Neutrophil (primary cell): ENCODE measurements around the gene ATOH8.

Experiments used
- H3K27ac ChIP-seq: fragments of 200-600 bp; sonication (generic); 2 replicates; pipeline ENCODE4 v1.5.1; 2016; ENCODE audit warnings: mild to moderate bottlenecking, moderate library complexity
- H3K27me3 ChIP-seq: fragments of 200-600 bp; sonication (generic); 2 replicates; pipeline ENCODE4 v1.6.0; 2016; ENCODE audit warnings: mild to moderate bottlenecking
- H3K36me3 ChIP-seq: fragments of 200-600 bp; sonication (generic); 2 replicates; pipeline ENCODE4 v1.5.1; 2017
- H3K4me1 ChIP-seq, 2 experiments: fragments of 200-600 bp in 1 of 2; sonication (generic) in 1 of 2; 1 replicate in 1 of 2; 2 replicates in 1 of 2; pipeline versions ENCODE4 v1.5.1 to v1.6.1; 2013 to 2016; ENCODE audit warnings: low read depth in 1 of 2, low read length in 1 of 2, mild to moderate bottlenecking in 1 of 2, moderate library complexity in 1 of 2; ENCODE audit not compliant: control insufficient read depth in 1 of 2, insufficient read depth in 1 of 2
- H3K4me3 ChIP-seq, 2 experiments: fragments of 200-600 bp in 1 of 2; sonication (generic) in 1 of 2; 1 replicate in 1 of 2; 2 replicates in 1 of 2; pipeline ENCODE4 v1.5.1; 2013 to 2016; ENCODE audit warnings: low read depth in 1 of 2, low read length in 1 of 2, mild to moderate bottlenecking in 1 of 2, moderate library complexity in 1 of 2
- H3K9me3 ChIP-seq: fragments of 200-600 bp; sonication (generic); 2 replicates; pipeline ENCODE4 v1.5.1; 2016
- TF ChIP-seq, protein P1 (sequence below): fragments of 200-600 bp; sonication (generic); IDR thresholded peaks from 2 replicates; pipeline ENCODE4 v1.5.1; 2016; ENCODE audit warnings: antibody characterized with exemption

Gene ATOH8

DNA sequence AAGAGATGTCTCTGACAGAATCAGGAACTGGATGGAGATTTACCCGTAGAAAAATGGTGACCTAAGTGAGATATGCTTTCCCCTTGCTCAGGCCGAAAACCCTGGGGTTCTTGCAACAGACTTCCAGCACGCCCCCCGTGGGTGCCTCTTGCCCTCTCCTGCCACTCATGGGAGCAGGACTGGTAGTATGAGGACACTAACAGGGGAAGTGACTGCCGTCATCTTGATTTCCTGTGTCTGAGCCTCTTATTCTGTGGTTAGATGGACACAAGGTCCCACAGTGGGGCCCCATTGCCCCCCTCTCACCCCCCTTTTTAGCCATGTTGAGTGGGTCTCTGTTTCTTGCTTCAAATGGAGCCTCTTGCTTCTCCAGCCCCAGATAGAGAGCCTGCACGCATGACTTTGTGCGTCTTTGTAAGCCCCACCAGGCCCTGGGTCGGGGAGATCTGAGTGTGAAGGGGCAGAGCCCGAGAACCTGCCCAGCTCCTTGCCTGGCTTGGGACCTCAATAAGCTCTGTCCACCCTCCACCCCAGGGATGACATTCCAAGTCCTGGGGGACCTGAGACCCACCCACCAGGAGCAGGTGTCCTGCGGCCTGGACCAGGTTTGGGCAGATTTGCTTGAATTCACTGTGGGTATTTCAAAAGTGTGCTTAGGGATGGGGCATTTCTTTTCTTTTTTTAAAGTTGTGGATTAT is 47.0 kb upstream of the ATOH8 start:
- H3K4me1 ChIP-seq = peaks cover 87 to 100% of the 10 kb centered on the region in 2 experiments
- no peaks in the 10 kb centered on the region for H3K36me3 ChIP-seq
- TF ChIP-seq, protein P1, sequence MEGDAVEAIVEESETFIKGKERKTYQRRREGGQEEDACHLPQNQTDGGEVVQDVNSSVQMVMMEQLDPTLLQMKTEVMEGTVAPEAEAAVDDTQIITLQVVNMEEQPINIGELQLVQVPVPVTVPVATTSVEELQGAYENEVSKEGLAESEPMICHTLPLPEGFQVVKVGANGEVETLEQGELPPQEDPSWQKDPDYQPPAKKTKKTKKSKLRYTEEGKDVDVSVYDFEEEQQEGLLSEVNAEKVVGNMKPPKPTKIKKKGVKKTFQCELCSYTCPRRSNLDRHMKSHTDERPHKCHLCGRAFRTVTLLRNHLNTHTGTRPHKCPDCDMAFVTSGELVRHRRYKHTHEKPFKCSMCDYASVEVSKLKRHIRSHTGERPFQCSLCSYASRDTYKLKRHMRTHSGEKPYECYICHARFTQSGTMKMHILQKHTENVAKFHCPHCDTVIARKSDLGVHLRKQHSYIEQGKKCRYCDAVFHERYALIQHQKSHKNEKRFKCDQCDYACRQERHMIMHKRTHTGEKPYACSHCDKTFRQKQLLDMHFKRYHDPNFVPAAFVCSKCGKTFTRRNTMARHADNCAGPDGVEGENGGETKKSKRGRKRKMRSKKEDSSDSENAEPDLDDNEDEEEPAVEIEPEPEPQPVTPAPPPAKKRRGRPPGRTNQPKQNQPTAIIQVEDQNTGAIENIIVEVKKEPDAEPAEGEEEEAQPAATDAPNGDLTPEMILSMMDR = no peak
- peak overlapping the region; percentile 40 to 44 for H3K4me3 ChIP-seq
- H3K27ac ChIP-seq = peak overlapping the region; percentile 92
- H3K9me3 ChIP-seq = no peaks in the 10 kb centered on the region
- H3K27me3 ChIP-seq = no peaks in the 10 kb centered on the region

DNA sequence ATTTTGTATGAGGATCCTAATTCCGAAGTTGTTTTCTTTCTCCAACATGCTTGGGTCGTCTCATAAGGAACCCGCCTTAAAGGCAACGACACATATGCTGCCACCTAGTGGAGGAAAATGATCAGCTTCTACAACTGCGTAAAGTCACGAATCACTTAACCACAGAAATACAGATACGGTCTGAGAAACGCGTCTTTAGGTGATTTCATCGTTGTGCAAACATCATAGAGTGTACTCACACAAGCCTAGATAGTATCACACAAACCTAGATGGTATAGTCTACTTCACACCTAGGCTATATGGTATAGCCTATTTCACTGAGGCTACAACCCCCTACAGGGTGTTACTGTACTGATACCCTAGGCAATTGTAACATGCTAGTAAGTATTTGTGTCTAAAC is 46.5 kb upstream of the ATOH8 start:
- Histone ChIP-seq H3K9me3 (no peaks in the 10 kb centered on the region), H3K4me3 (peak overlapping the region; percentile 40 to 44), H3K4me1 (peaks cover 92 to 100% of the 10 kb centered on the region in 2 experiments), H3K27me3 (no peaks in the 10 kb centered on the region), H3K27ac (peak overlapping the region; percentile 92), H3K36me3 (no peaks in the 10 kb centered on the region)
- TF ChIP-seq, protein P1 = peak; percentile 81

DNA sequence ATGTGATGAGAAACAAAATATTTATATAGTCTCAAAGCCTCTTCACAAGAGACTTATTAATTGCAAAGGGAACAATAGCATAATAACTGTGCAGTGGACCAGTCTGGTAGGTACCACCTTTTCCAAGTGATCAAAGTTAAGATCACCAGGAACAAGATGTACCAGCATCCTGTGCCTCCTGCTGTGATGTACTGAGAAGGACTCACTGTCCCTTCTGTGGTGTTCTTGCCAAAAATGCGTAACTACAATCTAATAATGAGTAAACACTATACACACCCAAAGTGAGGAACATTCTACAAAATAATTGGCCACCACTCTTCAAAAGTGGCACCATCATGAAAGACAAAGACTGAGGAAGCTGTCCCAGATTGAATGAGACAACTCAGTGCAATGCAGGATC is 45.1 kb upstream of the ATOH8 start:
- Histone ChIP-seq H3K4me3 (no peak overlapping the region), H3K9me3 (no peaks in the 10 kb centered on the region), H3K4me1 (peaks cover 99 to 100% of the 10 kb centered on the region in 2 experiments), H3K36me3 (no peaks in the 10 kb centered on the region), H3K27me3 (no peaks in the 10 kb centered on the region), H3K27ac (peak overlapping the region; percentile 77)
- TF ChIP-seq, protein P1 = no peak

DNA sequence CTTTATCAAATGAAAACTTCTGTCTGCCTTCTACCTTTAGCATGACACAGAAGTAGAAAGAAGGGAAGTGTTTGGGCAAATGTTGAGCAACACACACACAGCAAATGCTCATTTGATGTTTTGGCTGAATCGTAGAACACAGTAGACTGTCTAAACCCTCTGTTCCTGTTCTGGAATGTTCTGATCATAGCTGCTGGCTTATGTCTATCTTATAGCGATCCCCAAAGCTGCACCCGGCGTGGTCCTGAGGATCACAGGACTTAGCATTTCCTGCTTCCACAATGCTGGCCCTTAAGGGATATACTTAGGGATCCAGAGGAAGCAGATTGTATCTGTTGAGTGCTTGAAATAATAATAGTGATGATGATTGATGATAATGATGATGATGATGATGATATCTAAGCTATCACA is 44.4 kb upstream of the ATOH8 start:
- Histone ChIP-seq H3K27me3 (no peaks in the 10 kb centered on the region), H3K36me3 (no peaks in the 10 kb centered on the region), H3K9me3 (no peaks in the 10 kb centered on the region), H3K27ac (peak overlapping the region; percentile 77), H3K4me3 (peak overlapping the region; percentile 28), H3K4me1 (peaks cover 99 to 100% of the 10 kb centered on the region in 2 experiments)
- TF ChIP-seq, protein P1 = no peak

DNA sequence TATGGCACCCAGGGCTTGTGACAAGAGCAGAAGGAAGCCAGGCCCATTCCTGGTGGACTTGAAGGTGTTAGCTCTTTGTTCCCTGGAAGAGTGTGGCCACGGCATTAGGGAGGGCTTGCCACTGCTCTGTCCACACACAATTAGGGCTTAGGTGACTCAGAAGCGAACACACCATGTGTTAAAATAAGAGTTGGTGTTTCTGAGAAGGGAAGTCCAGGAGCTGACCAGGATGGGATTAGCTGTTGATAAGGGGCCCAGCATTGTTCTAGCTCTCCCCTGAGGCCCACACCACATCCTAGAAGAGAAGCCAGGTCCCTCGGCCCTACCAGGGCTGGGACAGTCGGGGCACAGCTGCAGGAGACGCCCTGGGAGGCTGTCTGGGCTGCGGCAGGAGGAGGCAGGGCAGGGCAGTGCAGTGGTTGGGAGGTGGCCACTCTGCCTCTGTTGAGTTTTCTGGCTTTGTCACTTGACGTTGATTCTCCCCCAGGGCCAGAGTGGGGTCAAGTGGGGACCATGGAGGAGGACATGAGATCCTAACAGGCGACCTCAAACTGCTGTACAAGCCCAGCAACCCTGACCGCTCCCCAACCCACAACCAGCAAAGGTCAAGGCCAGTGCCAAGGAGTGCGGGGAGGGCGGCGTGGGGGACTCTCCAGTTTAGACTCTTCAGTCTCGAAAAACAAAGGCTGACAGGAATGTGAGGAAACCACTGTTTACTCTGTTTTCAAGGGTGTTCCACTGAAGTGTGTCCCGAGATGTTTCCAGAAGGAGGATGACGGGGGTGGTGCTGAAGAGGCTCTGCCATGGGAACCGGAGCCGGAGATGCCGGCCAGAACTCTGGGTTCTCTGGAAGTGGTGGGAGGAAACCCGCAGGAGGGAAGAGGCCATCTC is 42.9 kb upstream of the ATOH8 start:
- TF ChIP-seq, protein P1 = no peak
- Histone ChIP-seq H3K27ac (peak overlapping the region; percentile 77), H3K36me3 (no peaks in the 10 kb centered on the region), H3K4me1 (peaks cover 99 to 100% of the 10 kb centered on the region in 2 experiments), H3K27me3 (no peaks in the 10 kb centered on the region), H3K4me3 (no peak overlapping the region), H3K9me3 (no peaks in the 10 kb centered on the region)
